Measurements from ENCODE around the gene ZNF189. TPM values are rescaled to one million over a fixed set of nuclear protein-coding genes. Genes with fewer than 3 reads are reported as not detected.
A peak's percentile ranks its signal among the peaks of the same experiment; 100 is the strongest.

The ZNF189 gene
- total RNA-seq, 1 experiment from 2014 or later, result 13.3 TPM

GRCh38 chr9:101438523-101438922 lies 39.9 kb downstream of the ZNF189 start:
- H3K27ac ChIP-seq, result no peak overlapping the region
- no peak for DNase-seq (ENCODE audit: low read depth in 1 of 2, low spot score in 2 of 2)
- H3K27me3 ChIP-seq (replicated peaks), result peaks cover 19% of the 10 kb centered on the region
- no peaks in the 10 kb centered on the region for H3K4me1 ChIP-seq (replicated peaks)
- no peaks in the 10 kb centered on the region for H3K36me3 ChIP-seq
- H3K4me3 ChIP-seq, result no peak overlapping the region
- no peaks in the 10 kb centered on the region for H3K9me3 ChIP-seq (replicated peaks)

GRCh38 chr9:101440714-101441230 lies 42.1 kb downstream of the ZNF189 start:
- H3K9me3 ChIP-seq (replicated peaks), result no peaks in the 10 kb centered on the region
- no peak for DNase-seq (ENCODE audit: low read depth in 1 of 2, low spot score in 2 of 2)
- no peaks in the 10 kb centered on the region for H3K36me3 ChIP-seq
- 0 out of 2 replicates have a peak, but pooled peaks cover 4% of the 10 kb centered on the region for H3K4me1 ChIP-seq (replicated peaks)
- peaks cover 23% of the 10 kb centered on the region for H3K27me3 ChIP-seq (replicated peaks)
- H3K4me3 ChIP-seq, result no peak overlapping the region
- no peak overlapping the region for H3K27ac ChIP-seq

GRCh38 chr9:101442318-101442717 lies 43.7 kb downstream of the ZNF189 start:
- Histone ChIP-seq H3K27me3 (replicated peaks) (peaks cover 13% of the 10 kb centered on the region; the same call in 1 of the 2 replicates), H3K27ac (no peak overlapping the region), H3K4me1 (replicated peaks) (0 out of 2 replicates have a peak, but pooled peaks cover 4% of the 10 kb centered on the region), H3K9me3 (replicated peaks) (no peaks in the 10 kb centered on the region), H3K4me3 (no peak overlapping the region), H3K36me3 (no peaks in the 10 kb centered on the region)
- DNase-seq (ENCODE audit: low read depth in 1 of 2, low spot score in 2 of 2), result no peak

GRCh38 chr9:101442736-101443135 lies 44.1 kb downstream of the ZNF189 start:
- DNase-seq (ENCODE audit: low read depth in 1 of 2, low spot score in 2 of 2), result no peak

GRCh38 chr9:101443364-101443771 lies 44.7 kb downstream of the ZNF189 start:
- no peaks in the 10 kb centered on the region for H3K36me3 ChIP-seq
- no peak overlapping the region for H3K27ac ChIP-seq
- no peaks in the 10 kb centered on the region for H3K9me3 ChIP-seq (replicated peaks)
- DNase-seq (ENCODE audit: low read depth in 1 of 2, low spot score in 2 of 2), result no peak
- no peak overlapping the region for H3K4me3 ChIP-seq
- peaks cover 13% of the 10 kb centered on the region; the same call in 1 of the 2 replicates for H3K27me3 ChIP-seq (replicated peaks)
- H3K4me1 ChIP-seq (replicated peaks), result 0 out of 2 replicates have a peak, but pooled peaks cover 4% of the 10 kb centered on the region

More at GRCh38 chr9:101442736-101443135, 44.1 kb downstream of the ZNF189 start:
- Histone ChIP-seq H3K4me3 (no peak overlapping the region), H3K27ac (no peak overlapping the region), H3K4me1 (replicated peaks) (0 out of 2 replicates have a peak, but pooled peaks cover 4% of the 10 kb centered on the region), H3K27me3 (replicated peaks) (peaks cover 13% of the 10 kb centered on the region; the same call in 1 of the 2 replicates), H3K9me3 (replicated peaks) (no peaks in the 10 kb centered on the region), H3K36me3 (no peaks in the 10 kb centered on the region)

- Histone ChIP-seq H3K27ac (no peak overlapping the region), H3K4me3 (no peak overlapping the region)
Observed at GRCh38 chr9:101445353-101446029, 46.8 kb downstream of the ZNF189 start.

GRCh38 chr9:101446732-101447131 lies 48.1 kb downstream of the ZNF189 start:
- no peaks in the 10 kb centered on the region for H3K36me3 ChIP-seq
- H3K4me1 ChIP-seq (replicated peaks), result peaks cover 9% of the 10 kb centered on the region
- no peak for DNase-seq (ENCODE audit: low read depth in 1 of 2, low spot score in 2 of 2)
- H3K9me3 ChIP-seq (replicated peaks), result no peaks in the 10 kb centered on the region
- H3K4me3 ChIP-seq, result no peak overlapping the region
- peaks cover 13% of the 10 kb centered on the region; the same call in 1 of the 2 replicates for H3K27me3 ChIP-seq (replicated peaks)
- H3K27ac ChIP-seq, result no peak overlapping the region

More at GRCh38 chr9:101445353-101446029, 46.8 kb downstream of the ZNF189 start:
- H3K27me3 ChIP-seq (replicated peaks), result peaks cover 13% of the 10 kb centered on the region; the same call in 1 of the 2 replicates
- H3K36me3 ChIP-seq, result no peaks in the 10 kb centered on the region
- H3K9me3 ChIP-seq (replicated peaks), result no peaks in the 10 kb centered on the region
- H3K4me1 ChIP-seq (replicated peaks), result peaks cover 9% of the 10 kb centered on the region
- DNase-seq (ENCODE audit: low read depth in 1 of 2, low spot score in 2 of 2), result no peak

- Histone ChIP-seq H3K27me3 (replicated peaks) (peaks cover 13% of the 10 kb centered on the region; the same call in 1 of the 2 replicates), H3K4me1 (replicated peaks) (peaks cover 9% of the 10 kb centered on the region), H3K9me3 (replicated peaks) (no peaks in the 10 kb centered on the region), H3K36me3 (no peaks in the 10 kb centered on the region), H3K4me3 (peak overlapping the region; percentile 50; the same call in 1 of the 2 replicates), H3K27ac (no peak overlapping the region)
- no peak for DNase-seq (ENCODE audit: low read depth in 1 of 2, low spot score in 2 of 2)
Observed at GRCh38 chr9:101448680-101449070, 50.0 kb downstream of the ZNF189 start.

- DNase-seq (ENCODE audit: low read depth in 1 of 2, low spot score in 2 of 2), result peak; percentile 64 to 66
- Histone ChIP-seq H3K27me3 (replicated peaks) (peaks cover 13% of the 10 kb centered on the region; the same call in 1 of the 2 replicates), H3K4me3 (peak overlapping the region; percentile 50), H3K4me1 (replicated peaks) (peaks cover 9% of the 10 kb centered on the region), H3K36me3 (no peaks in the 10 kb centered on the region), H3K9me3 (replicated peaks) (no peaks in the 10 kb centered on the region), H3K27ac (no peak overlapping the region)
Observed at GRCh38 chr9:101449071-101449721, 50.5 kb downstream of the ZNF189 start.

- no peak overlapping the region for H3K4me3 ChIP-seq
- no peaks in the 10 kb centered on the region for H3K36me3 ChIP-seq
- H3K4me1 ChIP-seq (replicated peaks), result peaks cover 6% of the 10 kb centered on the region
- no peak overlapping the region for H3K27ac ChIP-seq
- no peak for DNase-seq (ENCODE audit: low read depth in 1 of 2, low spot score in 2 of 2)
- peaks cover 7% of the 10 kb centered on the region; the same call in 1 of the 2 replicates for H3K27me3 ChIP-seq (replicated peaks)
- H3K9me3 ChIP-seq (replicated peaks), result no peaks in the 10 kb centered on the region
Observed at GRCh38 chr9:101450931-101451330, 52.3 kb downstream of the ZNF189 start.

- H3K36me3 ChIP-seq, result no peaks in the 10 kb centered on the region
- no peaks in the 10 kb centered on the region for H3K9me3 ChIP-seq (replicated peaks)
- no peak overlapping the region for H3K4me3 ChIP-seq
- peaks cover 7% of the 10 kb centered on the region; the same call in 1 of the 2 replicates for H3K27me3 ChIP-seq (replicated peaks)
- no peak for DNase-seq (ENCODE audit: low read depth in 1 of 2, low spot score in 2 of 2)
- peaks cover 6% of the 10 kb centered on the region for H3K4me1 ChIP-seq (replicated peaks)
- H3K27ac ChIP-seq, result no peak overlapping the region
Observed at GRCh38 chr9:101451498-101451897, 52.8 kb downstream of the ZNF189 start.

GRCh38 chr9:101453776-101454570 lies 55.3 kb downstream of the ZNF189 start:
- no peak for DNase-seq (ENCODE audit: low read depth in 1 of 2, low spot score in 2 of 2)
- Histone ChIP-seq H3K4me3 (no peak overlapping the region), H3K36me3 (no peaks in the 10 kb centered on the region), H3K27me3 (replicated peaks) (peaks cover 7% of the 10 kb centered on the region; the same call in 1 of the 2 replicates), H3K4me1 (replicated peaks) (peaks cover 6% of the 10 kb centered on the region), H3K27ac (no peak overlapping the region), H3K9me3 (replicated peaks) (no peaks in the 10 kb centered on the region)

GRCh38 chr9:101455656-101456240 lies 57.1 kb downstream of the ZNF189 start:
- Histone ChIP-seq H3K9me3 (replicated peaks) (no peaks in the 10 kb centered on the region), H3K4me1 (replicated peaks) (no peaks in the 10 kb centered on the region), H3K27ac (no peak overlapping the region), H3K36me3 (no peaks in the 10 kb centered on the region), H3K27me3 (replicated peaks) (no peaks in the 10 kb centered on the region), H3K4me3 (no peak overlapping the region)
- no peak for DNase-seq (ENCODE audit: low read depth in 1 of 2, low spot score in 2 of 2)

Measured in SJSA1 (cell line).